ENCODE data around the gene GPSM1. TPM values are rescaled to one million over a fixed set of nuclear protein-coding genes. Genes with fewer than 3 reads are reported as not detected.

GPSM1 gene
- total RNA-seq, 1 experiment from 2014 or later: 24.7 TPM

DNA sequence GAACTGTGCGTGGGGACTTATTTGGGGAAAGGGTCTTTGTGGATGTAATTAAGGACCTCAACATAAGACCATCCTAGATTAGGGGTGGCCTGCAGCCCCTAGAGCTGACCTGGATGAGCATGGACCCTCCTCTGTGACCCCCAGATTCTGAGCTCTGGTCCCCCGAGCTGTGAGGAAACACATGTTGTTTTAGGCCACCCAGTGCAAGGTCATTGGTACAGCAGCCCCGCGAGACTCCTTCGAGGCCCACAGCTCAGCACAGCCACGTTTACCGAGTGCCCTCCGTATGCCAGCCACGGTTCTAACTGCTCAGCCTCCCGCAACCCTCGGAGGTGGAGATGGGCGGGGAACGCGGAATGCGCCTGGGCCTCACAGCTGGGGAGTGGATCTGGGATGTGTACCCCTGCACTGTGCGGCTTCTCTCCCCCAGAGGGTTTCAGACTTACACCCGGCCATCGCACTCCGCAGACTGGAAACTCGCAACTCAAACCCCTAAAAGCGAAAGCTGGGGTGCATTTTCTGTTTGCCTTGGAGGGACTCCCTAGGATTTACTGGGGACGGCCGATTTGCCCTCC lies 4.5 kb upstream of the GPSM1 start:
- no peak overlapping the region for H3K9ac ChIP-seq (ENCODE audit: extremely low read depth, insufficient read length, low read length)
- no peak overlapping the region; the same call in 1 of the 2 replicates for H3K14ac ChIP-seq (ENCODE audit: insufficient read depth, low read length)

More for the DNA sequence above, 4.5 kb upstream of the GPSM1 start:
- H3K79me2 ChIP-seq (ENCODE audit: insufficient read depth, low read length): no peaks in the 10 kb centered on the region
- H3K4ac ChIP-seq (ENCODE audit: low read depth, low read length): no peak overlapping the region
- no peaks in the 10 kb centered on the region for H4K20me1 ChIP-seq (ENCODE audit: control insufficient read depth, insufficient read depth, insufficient read length)
- H3K23me2 ChIP-seq (ENCODE audit: insufficient read length, low read depth, low read length, poor library complexity, severe bottlenecking): no peaks in the 10 kb centered on the region
- Mint-ChIP-seq H3K27me3 (ENCODE audit: low read depth) (no peaks in the 10 kb centered on the region; the same call in none of the 2 replicates), H3K9me3 (peaks cover 2% of the 10 kb centered on the region in 2 experiments; a peak in 3 of 5 replicates), H3K36me3 (ENCODE audit: insufficient read depth in 1 of 3, low read depth in 3 of 3) (no peaks in the 10 kb centered on the region), H3K4me3 (no peak overlapping the region), H3K27ac (0 out of 7 replicates have a peak overlapping the region, but pooled peaks of 1 of the 3 experiments have one; percentile 39), H3K4me1 (peaks cover 5% of the 10 kb centered on the region in 2 experiments; a peak in 3 of 4 replicates)
- no peaks in the 10 kb centered on the region for H3K79me1 ChIP-seq (ENCODE audit: insufficient read depth, low read depth, low read length, poor library complexity, severe bottlenecking)
- no peak overlapping the region for H2BK5ac ChIP-seq (ENCODE audit: insufficient read length, low read length)
- no peak overlapping the region for H2BK15ac ChIP-seq (ENCODE audit: low read depth, low read length)
- H3K56ac ChIP-seq (ENCODE audit: insufficient read length, low read depth, low read length): no peak overlapping the region
- no peak overlapping the region for H4K91ac ChIP-seq (ENCODE audit: insufficient read length, low read depth, low read length)
- H3K4me1 ChIP-seq (ENCODE audit: insufficient read depth, low read length): peaks cover 4% of the 10 kb centered on the region; the same call in 1 of the 2 replicates
- no peak overlapping the region for H3T11ph ChIP-seq (ENCODE audit: low read length)
- no peak overlapping the region for H3K27ac ChIP-seq (ENCODE audit: insufficient read length, low read depth, low read length)
- H2AFZ ChIP-seq (ENCODE audit: low read length): no peak overlapping the region
- H3K18ac ChIP-seq (ENCODE audit: insufficient read length, low read depth, low read length): no peak overlapping the region
- H4K8ac ChIP-seq (replicated peaks; ENCODE audit: insufficient read length, low read depth, low read length): no peak overlapping the region
- no peak overlapping the region for H2AK5ac ChIP-seq (ENCODE audit: insufficient read length, low read length)
- H3K23ac ChIP-seq (ENCODE audit: insufficient read length, low read depth, low read length): no peak overlapping the region
- H2BK20ac ChIP-seq (ENCODE audit: low read depth, low read length, poor library complexity, severe bottlenecking): no peak overlapping the region
- WGBS (ENCODE audit: extremely low coverage, insufficient read length, low lambda C conversion rate): no CpG with 5 or more reads among the region's 23 CpGs
- H3K9me3 ChIP-seq (ENCODE audit: control insufficient read depth, low read depth, low read length): no peaks in the 10 kb centered on the region
- no peak overlapping the region for H2BK12ac ChIP-seq (ENCODE audit: insufficient read length, low read depth, low read length)
- no peak overlapping the region for H2BK120ac ChIP-seq (ENCODE audit: low read depth, low read length, poor library complexity, severe bottlenecking)
- H3K27me3 ChIP-seq (ENCODE audit: insufficient read depth, low read length): no peaks in the 10 kb centered on the region
- TF ChIP-seq, protein P1, sequence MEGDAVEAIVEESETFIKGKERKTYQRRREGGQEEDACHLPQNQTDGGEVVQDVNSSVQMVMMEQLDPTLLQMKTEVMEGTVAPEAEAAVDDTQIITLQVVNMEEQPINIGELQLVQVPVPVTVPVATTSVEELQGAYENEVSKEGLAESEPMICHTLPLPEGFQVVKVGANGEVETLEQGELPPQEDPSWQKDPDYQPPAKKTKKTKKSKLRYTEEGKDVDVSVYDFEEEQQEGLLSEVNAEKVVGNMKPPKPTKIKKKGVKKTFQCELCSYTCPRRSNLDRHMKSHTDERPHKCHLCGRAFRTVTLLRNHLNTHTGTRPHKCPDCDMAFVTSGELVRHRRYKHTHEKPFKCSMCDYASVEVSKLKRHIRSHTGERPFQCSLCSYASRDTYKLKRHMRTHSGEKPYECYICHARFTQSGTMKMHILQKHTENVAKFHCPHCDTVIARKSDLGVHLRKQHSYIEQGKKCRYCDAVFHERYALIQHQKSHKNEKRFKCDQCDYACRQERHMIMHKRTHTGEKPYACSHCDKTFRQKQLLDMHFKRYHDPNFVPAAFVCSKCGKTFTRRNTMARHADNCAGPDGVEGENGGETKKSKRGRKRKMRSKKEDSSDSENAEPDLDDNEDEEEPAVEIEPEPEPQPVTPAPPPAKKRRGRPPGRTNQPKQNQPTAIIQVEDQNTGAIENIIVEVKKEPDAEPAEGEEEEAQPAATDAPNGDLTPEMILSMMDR (conservative IDR thresholded peaks at IDR 0.05): no peak
- no peak overlapping the region for H4K5ac ChIP-seq (ENCODE audit: insufficient read length, low read depth, low read length)
- no peak overlapping the region for H3K4me2 ChIP-seq (ENCODE audit: insufficient read depth, insufficient read length, low read length)
- DNase-seq: no peak
